IPS-20b (cell line): Measurements from ENCODE around the gene EFNA3.
A peak's percentile ranks its signal among the peaks of the same experiment; 100 is the strongest.

Source experiments
- H3K27ac ChIP-seq: one replicate; pipeline ENCODE4 v1.5.1; 2013; ENCODE audit warnings: low read length
- H3K27me3 ChIP-seq: 2 replicates; pipeline ENCODE4 v1.6.1; 2013; ENCODE audit warnings: mild to moderate bottlenecking, low read length, inconsistent platforms; ENCODE audit not compliant: insufficient read depth
- H3K36me3 ChIP-seq: 2 replicates; pipeline ENCODE4 v1.6.1; 2013; ENCODE audit warnings: low read depth, mild to moderate bottlenecking, inconsistent platforms, low read length, moderate library complexity; ENCODE audit not compliant: insufficient read depth
- H3K4me1 ChIP-seq: 2 replicates; pipeline ENCODE4 v1.6.1; 2013; ENCODE audit warnings: mild to moderate bottlenecking, control low read depth, inconsistent platforms, low read length, moderate library complexity; ENCODE audit not compliant: insufficient read depth
- H3K4me3 ChIP-seq: 2 replicates; pipeline ENCODE4 v1.5.1; 2013; ENCODE audit warnings: mild to moderate bottlenecking, low read length, inconsistent platforms
- H3K9ac ChIP-seq: 2 replicates; pipeline ENCODE4 v1.6.1; 2013; ENCODE audit warnings: low read depth, mild to moderate bottlenecking, inconsistent platforms, low read length, moderate library complexity
- H3K9me3 ChIP-seq: 2 replicates; pipeline ENCODE4 v1.6.1; 2013; ENCODE audit warnings: mild to moderate bottlenecking, low read depth, low read length, inconsistent platforms; ENCODE audit not compliant: insufficient read depth

EFNA3 gene

GRCh38 chr1:155134880-155135414 lies 56.3 kb downstream of the EFNA3 start:
- Histone ChIP-seq H3K36me3 (peaks cover 15% of the 10 kb centered on the region), H3K4me1 (peaks cover 9% of the 10 kb centered on the region), H3K9ac (peak overlapping the region; percentile 96; the same call in 1 of the 2 replicates), H3K9me3 (no peaks in the 10 kb centered on the region), H3K4me3 (peak overlapping the region; percentile 98), H3K27ac (peak overlapping the region; percentile 35), H3K27me3 (peaks cover 18% of the 10 kb centered on the region)

DNA sequence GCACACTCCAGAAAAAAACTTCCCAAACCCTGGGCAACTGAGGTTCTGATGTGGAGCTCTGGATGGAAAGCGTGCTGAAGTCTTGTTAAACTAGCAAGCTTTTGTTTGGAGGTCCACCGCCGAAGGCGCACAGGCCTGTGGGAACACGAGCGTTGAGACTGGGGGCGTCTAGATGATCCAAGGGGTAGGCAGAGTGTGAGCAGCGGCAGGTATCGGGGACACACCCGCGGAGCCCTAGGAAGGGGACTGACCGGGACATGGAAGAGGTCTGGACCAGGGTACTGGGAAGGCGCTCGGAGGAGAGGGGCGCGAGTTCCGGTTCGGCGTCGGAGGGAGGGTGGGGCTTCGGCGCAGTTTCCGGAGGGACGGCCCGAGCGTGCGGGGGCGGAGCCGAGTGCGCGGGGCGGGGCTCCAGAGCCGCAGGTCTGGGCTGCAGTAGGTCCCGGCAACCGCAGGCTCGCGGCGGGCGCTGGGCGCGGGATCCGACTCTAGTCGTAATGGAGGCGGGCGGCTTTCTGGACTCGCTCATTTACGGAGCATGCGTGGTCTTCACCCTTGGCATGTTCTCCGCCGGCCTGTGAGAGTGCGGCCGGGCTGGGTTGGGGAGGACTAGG lies 56.9 kb downstream of the EFNA3 start, which contains the start of gene SLC50A1:
Gene SLC50A1, plus strand, starts transcription at position 438 of the 614 bp plus-strand sequence. Its CDS starts 60 bp downstream, at position 498.
- no peaks in the 10 kb centered on the region for H3K9me3 ChIP-seq
- H3K27me3 ChIP-seq: peaks cover 13% of the 10 kb centered on the region
- peak within 1 kb of the TSS; percentile 94 for H3K27ac ChIP-seq
- peak within 1 kb of the TSS; percentile 98 for H3K4me3 ChIP-seq
- H3K9ac ChIP-seq: peak within 1 kb of the TSS; percentile 96
- H3K36me3 ChIP-seq: peaks cover 15% of the 10 kb centered on the region
- peaks cover 7% of the 10 kb centered on the region for H3K4me1 ChIP-seq

DNA sequence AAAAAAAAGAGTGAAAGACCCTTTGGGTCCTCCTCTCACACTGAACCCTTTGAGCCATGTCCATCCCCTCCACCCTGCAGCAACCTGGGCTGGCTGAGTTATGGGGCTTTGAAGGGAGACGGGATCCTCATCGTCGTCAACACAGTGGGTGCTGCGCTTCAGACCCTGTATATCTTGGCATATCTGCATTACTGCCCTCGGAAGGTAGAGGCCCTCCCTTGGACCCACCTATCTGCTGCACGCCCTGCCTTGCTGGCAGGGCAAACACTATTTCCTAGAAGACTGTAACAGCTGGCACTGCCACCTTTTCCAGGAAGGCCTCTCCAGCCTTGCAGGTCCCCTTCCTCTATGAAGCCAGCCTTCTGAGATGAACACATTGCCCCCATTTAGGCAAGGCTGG lies 58.1 kb downstream of the EFNA3 start:
- H3K4me3 ChIP-seq: peak overlapping the region; percentile 98
- peaks cover 5% of the 10 kb centered on the region for H3K27me3 ChIP-seq
- H3K9me3 ChIP-seq: no peaks in the 10 kb centered on the region
- no peak overlapping the region for H3K27ac ChIP-seq
- peaks cover 12% of the 10 kb centered on the region for H3K36me3 ChIP-seq
- peaks cover 3% of the 10 kb centered on the region; the same call in 1 of the 2 replicates for H3K4me1 ChIP-seq
- H3K9ac ChIP-seq: peak overlapping the region; percentile 96; the same call in 1 of the 2 replicates
